Adrenal gland (tissue), 12 donors: ENCODE results near the gene PCSK4. TPM values are rescaled to one million over a fixed set of nuclear protein-coding genes. Genes with fewer than 3 reads are reported as not detected.

Experiments
- DNase-seq, 7 donors: peaks; one replicate each; pipeline ENCODE4 v3.0.0-alpha.2; 2019 to 2020
- H3K27ac ChIP-seq, 5 donors: fragments of 200-600 bp; sonication (generic) in 4 of 5; 1 replicate in 3 of 5; 2 replicates in 2 of 5; pipeline versions ENCODE4 v1.5.1 to v1.8.0; 2016 to 2020; ENCODE audit warnings: mild to moderate bottlenecking in 1 of 5
- H3K27me3 ChIP-seq: fragments of 200-600 bp; 2 replicates; pipeline ENCODE4 v1.8.0; 2021
- H3K36me3 ChIP-seq, 2 donors: fragments of 200-600 bp; replicated peaks in 1 of 2; 1 replicate in 1 of 2; 2 replicates in 1 of 2; pipeline versions ENCODE4 v1.5.1 to v1.8.0; 2018 to 2022
- H3K4me1 ChIP-seq, 2 donors: fragments of 200-600 bp; replicated peaks in 1 of 2; 1 replicate in 1 of 2; 2 replicates in 1 of 2; pipeline versions ENCODE4 v1.5.1 to v1.8.0; 2018 to 2021
- H3K4me3 ChIP-seq, 4 donors: fragments of 200-600 bp; sonication (generic) in 3 of 4; one replicate each; pipeline ENCODE4 v1.5.1; 2016 to 2018
- H3K9me3 ChIP-seq, 3 donors: fragments of 200-600 bp; sonication (generic) in 1 of 3; replicated peaks in 1 of 3; 1 replicate in 2 of 3; 2 replicates in 1 of 3; pipeline versions ENCODE4 v1.5.1 to v1.8.0; 2016 to 2021
- POLR2A ChIP-seq, 2 donors: fragments of 450-650 bp; IDR thresholded peaks; one replicate each; pipeline ENCODE4 v1.6.1; 2017; ENCODE audit warnings: antibody characterized with exemption in 2 of 2, mild to moderate bottlenecking in 2 of 2, moderate library complexity in 1 of 2
- WGBS, 4 donors: extraction: QIAGEN DNeasy Blood & Tissue Kit in 2 of 4; methylation state at CpG; one replicate each; pipeline versions ENCODE4 v1.1.5 to v1.1.7; 2013 to 2017; 5-methylcytosine and 5-hydroxymethylcytosine counted together
- intact Hi-C, 2 donors: fragments of 100-400 bp; cut with DNase I; formaldehyde crosslinking; loops; one replicate each; pipeline versions ENCODE4 v1.14.1 to v1.15.0; 2022 to 2023
- polyA plus RNA-seq, 3 donors: library from polyadenylated mRNA; stranded (reverse); fragments of 200-250 nt in 2 of 3; fragments of 350-450 nt in 1 of 3; fragmentation: Illumina TruSeq in 1 of 3; extraction: RNeasy Lipid Tissue Mini Kit (QIAGEN cat#74804) in 1 of 3; gene quantifications; one replicate each; pipeline ENCODE4 v1.2.3, GENCODE V29; 2013 to 2014
- total RNA-seq, 9 donors: library from RNA; depleted of rRNA in 4 of 9; stranded (reverse); fragments of >200 nt in 4 of 9; fragments of 120-200 nt in 1 of 9; fragmentation: NEBNext Ultra II Directional in 1 of 9; extraction: Animal tissue kit (Norgen Biotek cat#: 25700) in 1 of 9; gene quantifications; one replicate each; pipeline versions ENCODE4 v1.1.0 to v1.2.4, GENCODE V29; 2013 to 2023
- TF ChIP-seq, protein P1 (sequence below), 6 experiments: fragments of 450-650 bp in 4 of 6; fragments of 200-600 bp in 2 of 6; sonication (generic) in 1 of 6; IDR thresholded peaks; 1 replicate in 5 of 6; 2 replicates in 1 of 6; pipeline versions ENCODE4 v1.5.1 to v1.8.0; 2016 to 2021; ENCODE audit warnings: antibody characterized with exemption in 6 of 6, mild to moderate bottlenecking in 2 of 6, moderate library complexity in 1 of 6
- donor health status: healthy with polysubstance abuse.
- donor health status: Bipolar disorder and iron deficiency.
- donor health status: DM: yes; HTN: yes; CAD: no.
- donor health status: DM: no; HTN: no; CAD: no.
- donor health status: DM: no; HTN: no; CAD: no.
- donor health status: DM: yes; HTN: yes; CAD: no.

PCSK4 gene
- total and polyA plus RNA-seq, 12 donors: 1.2 to 29.7 (median 4.8) TPM

DNA sequence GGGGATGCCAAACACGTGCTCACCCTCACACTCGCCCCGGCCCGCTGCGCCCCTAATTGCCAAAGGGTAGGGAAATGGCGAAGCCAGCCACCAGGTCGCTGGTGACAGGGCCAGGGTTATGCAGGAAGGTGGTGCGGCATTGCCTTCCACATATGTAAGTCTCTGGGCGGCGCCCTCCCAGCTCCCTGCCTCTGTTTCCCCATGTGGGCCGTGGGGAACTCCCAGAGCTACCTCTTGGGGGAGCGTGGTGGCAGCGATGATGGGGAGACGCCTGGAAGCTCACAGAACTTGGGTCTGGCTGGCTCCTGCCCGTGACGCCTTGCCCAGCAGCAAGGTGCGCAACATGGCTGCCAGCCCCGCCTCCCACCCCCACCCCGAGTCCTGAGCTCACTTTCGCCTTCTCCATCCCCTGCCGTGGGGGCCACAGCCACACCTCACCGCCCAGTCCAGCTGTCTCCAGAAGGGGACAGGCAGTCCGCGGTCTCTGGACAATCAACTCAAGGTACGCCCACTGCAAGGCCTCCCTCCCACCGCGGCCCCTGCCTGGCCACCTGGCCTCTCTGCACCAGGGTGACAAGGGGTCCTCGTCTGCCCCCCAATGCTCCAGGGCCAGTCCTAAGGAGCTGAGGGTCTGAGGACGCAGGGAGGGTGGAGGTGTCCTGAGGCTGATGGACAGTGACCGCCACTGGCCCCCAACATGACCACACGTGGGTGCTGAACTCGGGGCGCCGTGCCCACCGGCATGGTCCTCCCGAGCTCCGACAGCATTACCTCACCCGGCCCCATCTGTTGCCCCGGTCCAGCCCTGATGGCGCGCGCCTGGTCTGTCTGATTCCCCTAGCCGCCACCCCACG lies 17.7 kb downstream of the PCSK4 start:
- Histone ChIP-seq H3K4me1 (peaks cover 15 to 47% of the 10 kb centered on the region in 2 donors), H3K9me3 (no peaks in the 10 kb centered on the region), H3K36me3 (no peaks in the 10 kb centered on the region), H3K4me3 (no peak overlapping the region), H3K27ac (no peak overlapping the region), H3K27me3 (peaks cover 61% of the 10 kb centered on the region)
- TF ChIP-seq, protein P1, sequence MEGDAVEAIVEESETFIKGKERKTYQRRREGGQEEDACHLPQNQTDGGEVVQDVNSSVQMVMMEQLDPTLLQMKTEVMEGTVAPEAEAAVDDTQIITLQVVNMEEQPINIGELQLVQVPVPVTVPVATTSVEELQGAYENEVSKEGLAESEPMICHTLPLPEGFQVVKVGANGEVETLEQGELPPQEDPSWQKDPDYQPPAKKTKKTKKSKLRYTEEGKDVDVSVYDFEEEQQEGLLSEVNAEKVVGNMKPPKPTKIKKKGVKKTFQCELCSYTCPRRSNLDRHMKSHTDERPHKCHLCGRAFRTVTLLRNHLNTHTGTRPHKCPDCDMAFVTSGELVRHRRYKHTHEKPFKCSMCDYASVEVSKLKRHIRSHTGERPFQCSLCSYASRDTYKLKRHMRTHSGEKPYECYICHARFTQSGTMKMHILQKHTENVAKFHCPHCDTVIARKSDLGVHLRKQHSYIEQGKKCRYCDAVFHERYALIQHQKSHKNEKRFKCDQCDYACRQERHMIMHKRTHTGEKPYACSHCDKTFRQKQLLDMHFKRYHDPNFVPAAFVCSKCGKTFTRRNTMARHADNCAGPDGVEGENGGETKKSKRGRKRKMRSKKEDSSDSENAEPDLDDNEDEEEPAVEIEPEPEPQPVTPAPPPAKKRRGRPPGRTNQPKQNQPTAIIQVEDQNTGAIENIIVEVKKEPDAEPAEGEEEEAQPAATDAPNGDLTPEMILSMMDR (IDR thresholded peaks at IDR 0.05): no peak
- no peak for TF ChIP-seq POLR2A (IDR thresholded peaks at IDR 0.05)
- no peak for DNase-seq
- WGBS, 4 donors: 38 to 49% (median 42%) methylated on average over 22 to 44 of the region's 44 CpGs
- intact Hi-C loops: no loop called here

DNA sequence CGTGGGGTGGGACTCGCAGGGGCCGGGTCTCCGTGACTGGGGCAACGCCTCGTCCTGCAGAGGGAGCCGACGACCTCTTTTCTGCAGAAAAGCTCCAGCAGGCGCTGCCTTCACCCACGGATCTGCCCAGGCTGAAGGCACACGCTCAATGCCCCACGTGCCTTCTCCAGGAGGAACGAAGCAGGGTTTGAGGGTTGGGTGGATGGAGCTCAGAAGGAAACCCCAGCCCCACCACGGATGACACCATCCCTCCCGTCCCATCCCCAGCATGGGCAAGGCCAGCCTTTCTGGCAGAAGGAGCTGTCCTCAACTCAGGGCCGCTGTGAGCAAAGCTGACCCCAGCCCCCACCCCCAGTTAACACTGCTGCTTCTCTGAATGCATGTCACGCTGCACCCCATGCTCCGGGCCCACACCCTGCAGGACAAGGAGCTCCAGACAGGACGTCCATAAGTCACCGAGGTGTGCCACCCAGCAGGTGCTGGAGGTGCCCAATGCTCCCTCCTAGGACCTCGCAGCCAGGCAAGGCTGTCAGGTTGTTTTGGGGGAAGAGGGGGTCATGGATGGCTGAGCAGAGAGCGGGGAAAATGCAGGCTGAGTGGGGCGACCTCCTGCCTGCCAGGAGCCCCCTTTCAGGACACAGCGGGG lies 18.5 kb downstream of the PCSK4 start:
- Histone ChIP-seq H3K9me3 (no peaks in the 10 kb centered on the region), H3K36me3 (no peaks in the 10 kb centered on the region), H3K27ac (no peak overlapping the region), H3K4me3 (no peak overlapping the region), H3K27me3 (peaks cover 69% of the 10 kb centered on the region), H3K4me1 (peaks cover 15 to 45% of the 10 kb centered on the region in 2 donors)
- intact Hi-C loops: no loop called here
- no peak for DNase-seq
- TF ChIP-seq, protein P1 (IDR thresholded peaks at IDR 0.05): no peak
- WGBS, 4 donors: 17 to 47% (median 23%) methylated on average over 7 to 24 of the region's 24 CpGs

- 8 to 20% (median 11%) methylated on average over 5 to 28 of the region's 28 CpGs for WGBS, 4 donors
- no peak for TF ChIP-seq POLR2A (IDR thresholded peaks at IDR 0.05)
- TF ChIP-seq, protein P1 (IDR thresholded peaks at IDR 0.05): no peak
- Histone ChIP-seq H3K27me3 (peaks cover 75% of the 10 kb centered on the region), H3K4me1 (peaks cover 15 to 47% of the 10 kb centered on the region in 2 donors), H3K4me3 (peak overlapping the region in 1 of 4 donors; percentile 35), H3K27ac (no peak overlapping the region), H3K36me3 (no peaks in the 10 kb centered on the region), H3K9me3 (no peaks in the 10 kb centered on the region)
- DNase-seq: no peak
- intact Hi-C loops: no loop called here
Observed at GRCh38 chr19:1471010-1471514, 19.1 kb downstream of the PCSK4 start.

DNA sequence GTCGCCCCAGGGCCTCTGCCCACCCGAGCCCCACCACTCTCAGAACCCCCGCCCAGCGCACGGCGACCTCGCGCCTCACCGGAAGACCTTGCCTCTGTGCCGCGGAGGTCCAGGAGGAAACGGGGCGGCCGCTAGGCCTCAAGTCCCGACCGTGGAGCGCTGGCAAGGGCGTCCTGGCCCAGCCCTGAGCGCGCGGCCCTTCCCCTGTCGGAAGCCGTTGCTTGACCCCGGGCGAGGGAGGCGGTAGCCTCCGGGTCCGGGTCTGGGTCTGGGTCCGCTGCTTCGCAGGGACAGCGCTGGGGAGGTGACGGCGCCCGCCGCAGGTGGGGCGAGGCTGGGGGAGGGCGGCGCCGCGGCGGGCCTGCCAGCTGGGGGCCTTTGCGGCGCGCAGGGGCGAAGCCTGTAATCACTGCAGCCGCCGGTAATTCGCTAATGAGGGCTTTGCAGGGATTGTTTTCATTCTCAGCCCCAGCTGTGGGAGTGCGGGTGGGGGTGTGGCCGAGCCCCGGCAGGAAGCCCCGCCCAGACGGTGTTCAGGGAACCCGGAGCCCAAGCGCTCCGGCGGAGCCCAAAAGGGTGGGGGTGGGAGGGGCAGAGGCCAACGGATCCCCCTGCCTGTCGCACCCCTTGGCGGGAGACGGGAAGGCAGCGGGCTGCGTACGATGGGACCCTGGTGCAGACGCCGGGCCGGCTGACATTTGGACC lies 19.7 kb downstream of the PCSK4 start:
- Histone ChIP-seq H3K27me3 (peaks cover 77% of the 10 kb centered on the region), H3K27ac (peak overlapping the region in 1 of 5 donors; percentile 2), H3K36me3 (no peaks in the 10 kb centered on the region), H3K4me1 (peaks cover 20 to 51% of the 10 kb centered on the region in 2 donors), H3K4me3 (peak overlapping the region in 1 of 4 donors; percentile 35), H3K9me3 (no peaks in the 10 kb centered on the region)
- TF ChIP-seq, protein P1 (IDR thresholded peaks at IDR 0.05): no peak
- no peak for TF ChIP-seq POLR2A (IDR thresholded peaks at IDR 0.05)
- intact Hi-C loops: no loop called here
- peak in 1 of 7 donors; percentile 76 for DNase-seq
- 1 to 3% (median 3%) methylated on average over 24 to 67 of the region's 67 CpGs; no CpG with 5 or more reads in 1 of the 4 donors for WGBS, 4 donors
